ENCODE measurements around the gene ZNF23.

Gene ZNF23

GRCh38 chr16:71404364-71404763 lies 57.7 kb downstream of the ZNF23 start:
- no CpG with 5 or more reads among the region's 4 CpGs for WGBS, 2 donors (ENCODE audit: extremely low coverage in 2 of 2, insufficient read length in 2 of 2, insufficient replicate concordance in 1 of 2)
- H2BK15ac ChIP-seq (ENCODE audit: low read length): no peak overlapping the region
- no peak overlapping the region for H4K8ac ChIP-seq (ENCODE audit: low read depth, low read length)
- H2BK5ac ChIP-seq (ENCODE audit: low read length): no peak overlapping the region
- peaks cover 5 to 13% of the 10 kb centered on the region in 2 donors for H3K9me3 ChIP-seq (replicated peaks in 1 of 2; ENCODE audit: control insufficient read depth in 2 of 2, insufficient read depth in 1 of 2, low read depth in 1 of 2, low read length in 2 of 2)
- no peak overlapping the region for H2BK120ac ChIP-seq (ENCODE audit: low read depth, low read length)
- H2AFZ ChIP-seq (ENCODE audit: low read length): no peak overlapping the region
- H4K91ac ChIP-seq (ENCODE audit: low read depth, low read length, poor library complexity): no peak overlapping the region
- H3K4me3 ChIP-seq (ENCODE audit: low read length in 2 of 2): no peak overlapping the region
- no peak for DNase-seq (ENCODE audit: low spot score)
- H2BK12ac ChIP-seq (ENCODE audit: low read length): no peak overlapping the region
- H3K23ac ChIP-seq (ENCODE audit: low read depth, low read length, poor library complexity): no peak overlapping the region
- peaks cover 0 to 7% of the 10 kb centered on the region in 2 donors for H3K4me1 ChIP-seq (ENCODE audit: control insufficient read depth in 2 of 2, insufficient read depth in 1 of 2, low read depth in 1 of 2, low read length in 2 of 2)
- H3K4me2 ChIP-seq (ENCODE audit: insufficient read depth, low read length, poor library complexity, severe bottlenecking): no peak overlapping the region
- no peaks in the 10 kb centered on the region for H3K36me3 ChIP-seq (replicated peaks in 1 of 2; ENCODE audit: control insufficient read depth in 2 of 2, insufficient read depth in 2 of 2, low read length in 2 of 2)
- no peak overlapping the region for H3K27ac ChIP-seq (replicated peaks; ENCODE audit: low read length)
- no peak overlapping the region for H3K18ac ChIP-seq (ENCODE audit: low read length)
- no peaks in the 10 kb centered on the region for H3K79me1 ChIP-seq (ENCODE audit: low read depth, low read length)
- no peak overlapping the region for H3K9ac ChIP-seq (ENCODE audit: low read depth, low read length, poor library complexity)
- no peak overlapping the region for H2AK5ac ChIP-seq (ENCODE audit: low read depth, low read length)
- H3K27me3 ChIP-seq (ENCODE audit: control insufficient read depth in 3 of 3, insufficient read depth in 3 of 3, low read depth in 1 of 3, low read length in 3 of 3): peaks cover 0 to 17% (median 0%) of the 10 kb centered on the region in 3 experiments
- H3K14ac ChIP-seq (ENCODE audit: low read length): no peak overlapping the region
- H3K4ac ChIP-seq (ENCODE audit: low read length): no peak overlapping the region

- Histone ChIP-seq H3K4me1 (ENCODE audit: control insufficient read depth in 2 of 2, insufficient read depth in 1 of 2, low read depth in 1 of 2, low read length in 2 of 2) (peaks cover 0 to 7% of the 10 kb centered on the region in 2 donors), H3K36me3 (replicated peaks in 1 of 2; ENCODE audit: control insufficient read depth in 2 of 2, insufficient read depth in 2 of 2, low read length in 2 of 2) (no peaks in the 10 kb centered on the region), H2AK5ac (ENCODE audit: low read depth, low read length) (no peak overlapping the region), H4K8ac (ENCODE audit: low read depth, low read length) (no peak overlapping the region), H3K9ac (ENCODE audit: low read depth, low read length, poor library complexity) (no peak overlapping the region), H3K23ac (ENCODE audit: low read depth, low read length, poor library complexity) (no peak overlapping the region), H2BK5ac (ENCODE audit: low read length) (peak overlapping the region; percentile 40), H3K14ac (ENCODE audit: low read length) (no peak overlapping the region), H4K91ac (ENCODE audit: low read depth, low read length, poor library complexity) (no peak overlapping the region), H3K79me1 (ENCODE audit: low read depth, low read length) (no peaks in the 10 kb centered on the region), H3K4me2 (ENCODE audit: insufficient read depth, low read length, poor library complexity, severe bottlenecking) (no peak overlapping the region), H2BK12ac (ENCODE audit: low read length) (no peak overlapping the region), H3K27me3 (ENCODE audit: control insufficient read depth in 3 of 3, insufficient read depth in 3 of 3, low read depth in 1 of 3, low read length in 3 of 3) (peaks cover 0 to 7% (median 0%) of the 10 kb centered on the region in 3 experiments), H3K4me3 (ENCODE audit: low read length in 2 of 2) (no peak overlapping the region), H3K4ac (ENCODE audit: low read length) (peak overlapping the region; percentile 24), H2AFZ (ENCODE audit: low read length) (no peak overlapping the region), H3K27ac (replicated peaks; ENCODE audit: low read length) (no peak overlapping the region), H3K18ac (ENCODE audit: low read length) (peak overlapping the region; percentile 76), H2BK120ac (ENCODE audit: low read depth, low read length) (no peak overlapping the region), H3K9me3 (replicated peaks in 1 of 2; ENCODE audit: control insufficient read depth in 2 of 2, insufficient read depth in 1 of 2, low read depth in 1 of 2, low read length in 2 of 2) (peaks cover 5 to 13% of the 10 kb centered on the region in 2 donors), H2BK15ac (ENCODE audit: low read length) (no peak overlapping the region)
- WGBS, 2 donors (ENCODE audit: extremely low coverage in 2 of 2, insufficient read length in 2 of 2, insufficient replicate concordance in 1 of 2): no CpG with 5 or more reads among the region's 11 CpGs
- DNase-seq (ENCODE audit: low spot score): no peak
Observed at GRCh38 chr16:71402674-71403073, 59.4 kb downstream of the ZNF23 start.

GRCh38 chr16:71402007-71402406 lies 60.0 kb downstream of the ZNF23 start:
- peak overlapping the region; percentile 58 for H2AFZ ChIP-seq (ENCODE audit: low read length)
- no peak overlapping the region for H4K8ac ChIP-seq (ENCODE audit: low read depth, low read length)
- H2BK5ac ChIP-seq (ENCODE audit: low read length): peak overlapping the region; percentile 40
- H3K14ac ChIP-seq (ENCODE audit: low read length): no peak overlapping the region
- H3K4me2 ChIP-seq (ENCODE audit: insufficient read depth, low read length, poor library complexity, severe bottlenecking): no peak overlapping the region
- WGBS, 2 donors (ENCODE audit: extremely low coverage in 2 of 2, insufficient read length in 2 of 2, insufficient replicate concordance in 1 of 2): no CpG with 5 or more reads among the region's 6 CpGs
- H3K4ac ChIP-seq (ENCODE audit: low read length): no peak overlapping the region
- H3K18ac ChIP-seq (ENCODE audit: low read length): peak overlapping the region; percentile 76
- peak overlapping the region; percentile 1 for H3K27ac ChIP-seq (replicated peaks; ENCODE audit: low read length)
- H3K4me1 ChIP-seq (ENCODE audit: control insufficient read depth in 2 of 2, insufficient read depth in 1 of 2, low read depth in 1 of 2, low read length in 2 of 2): peaks cover 0 to 7% of the 10 kb centered on the region in 2 donors
- no peak overlapping the region for H3K4me3 ChIP-seq (ENCODE audit: low read length in 2 of 2)
- H3K36me3 ChIP-seq (replicated peaks in 1 of 2; ENCODE audit: control insufficient read depth in 2 of 2, insufficient read depth in 2 of 2, low read length in 2 of 2): no peaks in the 10 kb centered on the region
- peak overlapping the region; percentile 71 for H2AK5ac ChIP-seq (ENCODE audit: low read depth, low read length)
- no peak overlapping the region for H3K9ac ChIP-seq (ENCODE audit: low read depth, low read length, poor library complexity)
- no peaks in the 10 kb centered on the region for H3K79me1 ChIP-seq (ENCODE audit: low read depth, low read length)
- H2BK15ac ChIP-seq (ENCODE audit: low read length): no peak overlapping the region
- H3K23ac ChIP-seq (ENCODE audit: low read depth, low read length, poor library complexity): peak overlapping the region; percentile 34
- H3K9me3 ChIP-seq (replicated peaks in 1 of 2; ENCODE audit: control insufficient read depth in 2 of 2, insufficient read depth in 1 of 2, low read depth in 1 of 2, low read length in 2 of 2): peaks cover 5 to 13% of the 10 kb centered on the region in 2 donors
- peak overlapping the region; percentile 2 for H2BK12ac ChIP-seq (ENCODE audit: low read length)
- H3K27me3 ChIP-seq (ENCODE audit: control insufficient read depth in 3 of 3, insufficient read depth in 3 of 3, low read depth in 1 of 3, low read length in 3 of 3): peaks cover 0 to 10% (median 0%) of the 10 kb centered on the region in 3 experiments
- no peak for DNase-seq (ENCODE audit: low spot score)
- no peak overlapping the region for H4K91ac ChIP-seq (ENCODE audit: low read depth, low read length, poor library complexity)
- H2BK120ac ChIP-seq (ENCODE audit: low read depth, low read length): no peak overlapping the region

GRCh38 chr16:71399801-71400563 lies 62.1 kb downstream of the ZNF23 start:
- Histone ChIP-seq H3K4me3 (ENCODE audit: low read length in 2 of 2) (no peak overlapping the region), H3K79me1 (ENCODE audit: low read depth, low read length) (no peaks in the 10 kb centered on the region), H2BK5ac (ENCODE audit: low read length) (no peak overlapping the region), H3K9ac (ENCODE audit: low read depth, low read length, poor library complexity) (no peak overlapping the region), H2AK5ac (ENCODE audit: low read depth, low read length) (no peak overlapping the region), H3K4me1 (ENCODE audit: control insufficient read depth in 2 of 2, insufficient read depth in 1 of 2, low read depth in 1 of 2, low read length in 2 of 2) (peaks cover 0 to 7% of the 10 kb centered on the region in 2 donors), H2AFZ (ENCODE audit: low read length) (no peak overlapping the region), H4K8ac (ENCODE audit: low read depth, low read length) (no peak overlapping the region), H3K9me3 (replicated peaks in 1 of 2; ENCODE audit: control insufficient read depth in 2 of 2, insufficient read depth in 1 of 2, low read depth in 1 of 2, low read length in 2 of 2) (peaks cover 5 to 12% of the 10 kb centered on the region in 2 donors), H3K14ac (ENCODE audit: low read length) (no peak overlapping the region), H3K27ac (replicated peaks; ENCODE audit: low read length) (no peak overlapping the region), H2BK120ac (ENCODE audit: low read depth, low read length) (no peak overlapping the region), H3K27me3 (ENCODE audit: control insufficient read depth in 3 of 3, insufficient read depth in 3 of 3, low read depth in 1 of 3, low read length in 3 of 3) (peaks cover 0 to 8% (median 0%) of the 10 kb centered on the region in 3 experiments), H2BK15ac (ENCODE audit: low read length) (no peak overlapping the region), H2BK12ac (ENCODE audit: low read length) (no peak overlapping the region), H3K36me3 (replicated peaks in 1 of 2; ENCODE audit: control insufficient read depth in 2 of 2, insufficient read depth in 2 of 2, low read length in 2 of 2) (no peaks in the 10 kb centered on the region), H4K91ac (ENCODE audit: low read depth, low read length, poor library complexity) (no peak overlapping the region), H3K23ac (ENCODE audit: low read depth, low read length, poor library complexity) (no peak overlapping the region), H3K18ac (ENCODE audit: low read length) (no peak overlapping the region), H3K4me2 (ENCODE audit: insufficient read depth, low read length, poor library complexity, severe bottlenecking) (no peak overlapping the region), H3K4ac (ENCODE audit: low read length) (no peak overlapping the region)
- no CpG with 5 or more reads among the region's 11 CpGs for WGBS, 2 donors (ENCODE audit: extremely low coverage in 2 of 2, insufficient read length in 2 of 2, insufficient replicate concordance in 1 of 2)
- no peak for DNase-seq (ENCODE audit: low spot score)

Measured in neuronal stem cell (in vitro differentiated cells).